Measurements from ENCODE around the gene CCDC194. TPM values are rescaled to one million over a fixed set of nuclear protein-coding genes. Genes with fewer than 3 reads are reported as not detected.

CCDC194 gene, protein sequence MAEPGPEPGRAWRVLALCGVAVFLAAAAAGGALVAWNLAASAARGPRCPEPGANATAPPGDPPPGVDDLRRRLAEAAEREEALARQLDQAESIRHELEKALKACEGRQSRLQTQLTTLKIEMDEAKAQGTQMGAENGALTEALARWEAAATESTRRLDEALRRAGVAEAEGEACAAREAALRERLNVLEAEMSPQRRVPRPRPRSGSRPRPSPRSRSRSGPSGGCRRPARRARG
- 1 to 10 TPM in 1 of 2 experiments, under 1 TPM in 1; 0.78 to 1.3 TPM for total RNA-seq

DNA sequence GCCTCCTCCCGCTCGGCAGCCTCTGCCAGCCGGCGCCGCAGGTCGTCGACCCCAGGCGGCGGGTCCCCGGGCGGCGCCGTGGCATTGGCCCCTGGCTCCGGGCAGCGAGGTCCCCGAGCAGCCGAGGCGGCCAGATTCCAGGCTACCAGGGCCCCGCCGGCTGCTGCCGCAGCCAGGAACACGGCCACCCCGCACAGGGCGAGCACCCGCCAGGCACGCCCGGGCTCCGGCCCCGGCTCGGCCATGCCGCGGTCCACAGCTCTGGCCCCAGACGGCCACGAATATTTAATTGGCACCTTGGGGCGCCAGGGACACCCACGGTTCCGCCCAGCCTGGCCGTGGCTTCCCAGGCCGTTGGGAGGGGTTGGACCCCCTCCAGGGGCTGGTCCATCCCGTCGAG lies at the start of gene CCDC194:
Gene CCDC194, minus strand, starts transcription at position 283 of the 400 bp plus-strand sequence. Its CDS starts 38 bp downstream, at position 245.
- peaks cover 5% of the 10 kb centered on the region for H3K27me3 Mint-ChIP-seq
- H3K36me3 Mint-ChIP-seq (ENCODE audit: low read depth): peaks cover 2% of the 10 kb centered on the region
- H3K9me3 Mint-ChIP-seq: peaks cover 3% of the 10 kb centered on the region
- ATAC-seq: no peak
- peak within 1 kb of the TSS; percentile 77 for H3K27ac Mint-ChIP-seq
- intact Hi-C loops (cut with micrococcal nuclease): no loop called here
- TF ChIP-seq, protein P1, sequence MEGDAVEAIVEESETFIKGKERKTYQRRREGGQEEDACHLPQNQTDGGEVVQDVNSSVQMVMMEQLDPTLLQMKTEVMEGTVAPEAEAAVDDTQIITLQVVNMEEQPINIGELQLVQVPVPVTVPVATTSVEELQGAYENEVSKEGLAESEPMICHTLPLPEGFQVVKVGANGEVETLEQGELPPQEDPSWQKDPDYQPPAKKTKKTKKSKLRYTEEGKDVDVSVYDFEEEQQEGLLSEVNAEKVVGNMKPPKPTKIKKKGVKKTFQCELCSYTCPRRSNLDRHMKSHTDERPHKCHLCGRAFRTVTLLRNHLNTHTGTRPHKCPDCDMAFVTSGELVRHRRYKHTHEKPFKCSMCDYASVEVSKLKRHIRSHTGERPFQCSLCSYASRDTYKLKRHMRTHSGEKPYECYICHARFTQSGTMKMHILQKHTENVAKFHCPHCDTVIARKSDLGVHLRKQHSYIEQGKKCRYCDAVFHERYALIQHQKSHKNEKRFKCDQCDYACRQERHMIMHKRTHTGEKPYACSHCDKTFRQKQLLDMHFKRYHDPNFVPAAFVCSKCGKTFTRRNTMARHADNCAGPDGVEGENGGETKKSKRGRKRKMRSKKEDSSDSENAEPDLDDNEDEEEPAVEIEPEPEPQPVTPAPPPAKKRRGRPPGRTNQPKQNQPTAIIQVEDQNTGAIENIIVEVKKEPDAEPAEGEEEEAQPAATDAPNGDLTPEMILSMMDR (IDR thresholded peaks at IDR 0.05): no peak
- CTCF ChIA-PET: interaction anchor here (1.1 to 2.2 kb wide), 6 partner anchors 8 to 103 kb away, joined by 3 to 17 read pairs (median 8); partner anchors contain the start of gene MVB12A
- peak within 1 kb of the TSS; percentile 44 for H3K4me3 Mint-ChIP-seq
- peaks cover 17% of the 10 kb centered on the region for H3K4me1 Mint-ChIP-seq (ENCODE audit: low read depth)
- POLR2A ChIA-PET: interaction anchor here (0.5 to 1.7 kb wide), 6 partner anchors 10 to 159 kb away, joined by 3 to 4 read pairs (median 3); partner anchors contain the start of gene BST2
- no peak for DNase-seq

DNA sequence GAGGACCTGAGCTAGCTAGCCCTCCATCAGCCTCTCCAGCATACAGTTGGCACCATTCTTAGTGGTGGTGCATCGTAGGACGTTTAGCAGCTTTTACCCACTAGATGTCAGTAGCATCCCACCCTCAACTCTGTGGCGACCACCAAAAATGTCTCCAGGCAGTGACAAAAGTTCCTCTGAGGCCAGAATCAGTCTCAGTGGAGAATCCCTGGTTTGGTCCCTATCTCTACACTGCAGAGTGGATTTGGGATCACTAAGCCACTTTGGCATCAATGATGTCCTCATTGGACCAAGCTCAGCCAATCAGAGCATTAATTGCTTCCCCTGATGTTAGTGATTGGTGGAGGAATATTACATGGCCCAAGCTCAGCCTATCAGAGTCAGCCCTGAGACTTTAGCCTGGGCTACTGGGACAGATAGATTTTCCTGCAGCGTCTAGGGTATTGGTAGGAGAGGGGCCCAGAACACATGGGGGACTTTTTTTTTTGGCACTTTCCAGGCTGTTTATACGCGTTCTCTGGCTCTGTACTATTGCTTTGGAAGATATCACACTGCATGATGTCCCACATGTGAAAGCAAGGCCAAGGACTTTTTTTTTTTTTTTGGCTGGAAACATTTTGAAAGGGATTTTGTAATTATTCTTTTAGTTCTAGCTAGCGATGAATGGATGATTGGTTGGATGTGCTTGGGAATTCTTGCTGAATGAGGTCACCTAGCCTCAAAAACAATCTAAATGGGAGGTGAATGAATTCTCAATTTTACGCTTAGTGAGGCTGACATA lies 47.4 kb upstream of the CCDC194 start:
- H3K36me3 Mint-ChIP-seq (ENCODE audit: low read depth): no peaks in the 10 kb centered on the region
- no peak overlapping the region for H3K4me3 Mint-ChIP-seq
- POLR2A ChIA-PET: no interaction called here
- intact Hi-C loops (cut with micrococcal nuclease): no loop called here
- H3K27ac Mint-ChIP-seq: no peak overlapping the region
- ATAC-seq: peak; percentile 93
- TF ChIP-seq, protein P1 (IDR thresholded peaks at IDR 0.05): peak; percentile 71
- peak; percentile 57 for DNase-seq
- no peaks in the 10 kb centered on the region for H3K4me1 Mint-ChIP-seq (ENCODE audit: low read depth)
- CTCF ChIA-PET: interaction anchor here (0.7 to 2.7 kb wide), 26 partner anchors 8 to 414 kb away, joined by 3 to 24 read pairs (median 4); partner anchors contain the start of genes CCDC194 and MVB12A
- H3K9me3 Mint-ChIP-seq: peaks cover 3% of the 10 kb centered on the region
- H3K27me3 Mint-ChIP-seq: no peaks in the 10 kb centered on the region

DNA sequence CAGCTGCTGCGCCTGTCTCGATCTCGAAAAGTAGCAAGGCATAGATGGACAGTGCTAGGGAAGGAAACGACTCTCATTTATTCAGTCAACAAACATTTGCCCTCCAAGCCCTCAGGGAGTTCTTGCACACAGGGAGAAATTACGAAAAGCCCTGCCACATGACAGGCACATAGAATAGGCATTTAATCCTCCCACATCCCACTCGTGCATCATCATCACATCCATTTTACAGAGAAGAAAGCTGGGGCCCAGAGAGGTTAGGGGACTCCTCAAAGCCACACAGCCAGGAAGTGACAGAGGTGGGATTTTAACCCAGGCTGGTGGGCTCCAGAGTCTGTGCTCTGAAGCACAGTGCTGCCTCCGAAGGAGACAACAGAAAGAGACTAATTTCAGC lies 42.9 kb upstream of the CCDC194 start:
- Mint-ChIP-seq H3K27me3 (no peaks in the 10 kb centered on the region), H3K36me3 (ENCODE audit: low read depth) (no peaks in the 10 kb centered on the region), H3K9me3 (peaks cover 3% of the 10 kb centered on the region), H3K4me1 (ENCODE audit: low read depth) (no peaks in the 10 kb centered on the region), H3K27ac (no peak overlapping the region), H3K4me3 (no peak overlapping the region)
- POLR2A ChIA-PET: interaction anchor here (0.6 to 1.2 kb wide), 2 partner anchors 17 to 31 kb away, joined by 3 read pairs; no protein-coding TSS in a partner anchor
- CTCF ChIA-PET: interaction anchor here (1.1 to 1.5 kb wide), 2 partner anchors 59 to 60 kb away, joined by 3 read pairs; no protein-coding TSS in a partner anchor
- DNase-seq (no peak), ATAC-seq (no peak)
- TF ChIP-seq, protein P1 (IDR thresholded peaks at IDR 0.05): no peak
- intact Hi-C loops (cut with micrococcal nuclease): no loop called here

DNA sequence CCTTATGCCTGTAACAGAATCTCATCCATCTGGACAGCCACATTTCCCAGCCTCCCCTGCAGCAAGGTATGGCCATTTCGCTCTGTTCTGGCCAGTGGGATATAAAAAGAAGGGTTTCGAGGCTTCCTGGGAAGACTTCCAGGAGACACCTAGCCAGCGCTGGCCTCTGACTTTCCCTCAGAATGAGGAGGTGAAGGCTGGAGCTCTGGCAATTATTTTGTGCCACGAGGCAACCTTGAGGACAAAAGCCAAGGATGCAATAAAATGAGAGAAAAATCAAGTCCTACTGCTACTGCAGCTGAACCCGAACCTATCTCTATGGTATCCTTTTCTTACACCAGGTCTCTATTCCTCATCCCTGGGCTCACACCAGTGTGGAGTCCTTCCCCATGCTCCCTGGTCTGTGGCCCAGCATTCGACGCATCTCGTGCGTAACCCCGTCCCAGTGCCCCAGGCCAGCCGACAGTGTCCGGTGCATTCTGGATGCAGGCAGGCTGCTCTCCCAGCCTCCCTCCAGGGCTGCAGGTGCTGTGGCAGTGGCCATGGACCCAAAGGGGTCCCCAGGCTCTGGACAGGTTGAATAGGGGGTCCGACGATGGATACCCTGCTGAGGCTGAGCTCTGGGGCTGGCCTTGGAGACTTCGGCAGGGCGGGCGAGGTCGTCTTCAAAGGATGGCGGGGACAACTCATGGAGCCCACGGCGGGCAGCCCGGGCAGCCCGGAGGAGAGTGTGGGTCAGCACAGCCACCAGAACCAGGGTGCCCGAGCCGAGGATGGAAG lies 42.3 kb upstream of the CCDC194 start:
- Mint-ChIP-seq H3K4me3 (no peak overlapping the region), H3K27me3 (no peaks in the 10 kb centered on the region), H3K4me1 (ENCODE audit: low read depth) (no peaks in the 10 kb centered on the region), H3K27ac (no peak overlapping the region), H3K36me3 (ENCODE audit: low read depth) (no peaks in the 10 kb centered on the region), H3K9me3 (no peaks in the 10 kb centered on the region)
- ATAC-seq (no peak), DNase-seq (no peak)
- ChIA-PET CTCF (interaction anchor here (1.5 kb wide), 1 partner anchor 61 kb away, joined by 3 read pairs; no protein-coding TSS in a partner anchor), POLR2A (interaction anchor here (0.6 to 1.2 kb wide), 2 partner anchors 18 to 30 kb away, joined by 3 read pairs; no protein-coding TSS in a partner anchor)
- TF ChIP-seq, protein P1 (IDR thresholded peaks at IDR 0.05): no peak
- intact Hi-C loops (cut with micrococcal nuclease): no loop called here
